DND-41 (cell line): ENCODE results near the gene PPP1R3E.

ENCODE experiments used
- CTCF ChIP-seq: IDR thresholded peaks from 2 replicates; pipeline ENCODE4 v1.5.1; 2012; ENCODE audit warnings: borderline replicate concordance, low read length, moderate library complexity, mild to moderate bottlenecking; ENCODE audit not compliant: poor library complexity, severe bottlenecking; ENCODE audit errors: extremely low read depth
- EZH2 ChIP-seq: IDR thresholded peaks from 3 replicates; pipeline ENCODE4 v1.6.1; 2012; ENCODE audit warnings: borderline replicate concordance, low read depth, mild to moderate bottlenecking, moderate library complexity, low read length, inconsistent platforms; ENCODE audit not compliant: severe bottlenecking

- no peak for TF ChIP-seq EZH2
- no peak for TF ChIP-seq CTCF
Observed at GRCh38 chr14:23322568-23323517, 20.2 kb upstream of the PPP1R3E start.
